GM11168 (cell line): ENCODE measurements around the gene OR10V1.

ENCODE experiments used
- in situ Hi-C: fragments of 300-500 bp; cut with MboI; formaldehyde crosslinking; loops from one replicate; pipeline ENCODE4 v1.12.0; 2022; ENCODE audit warnings: low sequenced_read_pairs; ENCODE audit not compliant: unreplicated experiment

Gene OR10V1

DNA sequence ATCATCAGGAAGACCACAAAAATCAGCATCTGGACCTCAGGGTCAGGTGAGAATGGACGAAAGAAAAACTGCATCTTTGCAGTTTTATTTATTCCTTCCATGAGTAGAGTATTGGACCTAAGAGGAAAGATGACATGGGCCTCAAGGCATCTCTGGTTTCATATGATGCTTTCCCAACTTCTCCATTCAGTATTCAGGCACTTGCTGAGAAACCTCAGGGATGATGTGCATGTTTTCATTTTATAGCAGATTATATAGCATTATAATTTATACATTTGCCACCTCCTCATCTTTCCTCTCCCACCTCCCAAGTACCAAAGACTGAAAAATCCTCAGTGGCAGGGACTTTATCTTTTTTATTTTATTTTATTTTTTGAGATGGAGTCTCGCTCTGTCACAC, at the start of gene OR10V1:
TSS of gene OR10V1 (minus strand) at position 101 of the 400 bp plus-strand sequence. CDS start at position 101, 0 bp downstream.
- in situ Hi-C loops, result no loop called here

DNA sequence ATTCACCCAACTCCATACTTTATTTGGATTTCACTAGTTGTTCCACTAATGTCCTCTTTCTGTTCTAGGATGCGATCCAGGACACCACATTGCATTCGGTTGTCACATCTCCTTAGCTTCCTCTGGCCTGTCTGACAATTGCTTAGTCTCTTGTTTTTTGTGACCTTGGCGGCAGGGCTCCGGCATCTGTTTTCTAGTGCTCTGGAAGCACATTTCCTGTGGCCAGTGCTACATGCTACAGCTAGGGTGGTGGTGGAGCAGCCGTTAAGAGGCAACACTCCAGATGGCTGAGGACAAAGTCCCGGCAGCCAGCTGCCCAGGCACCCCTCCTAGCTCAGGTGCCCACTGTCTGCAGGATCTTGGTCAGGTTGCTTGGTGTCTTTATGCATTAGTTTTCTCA, 48.3 kb upstream of the OR10V1 start:
- in situ Hi-C loops, result no loop called here

DNA sequence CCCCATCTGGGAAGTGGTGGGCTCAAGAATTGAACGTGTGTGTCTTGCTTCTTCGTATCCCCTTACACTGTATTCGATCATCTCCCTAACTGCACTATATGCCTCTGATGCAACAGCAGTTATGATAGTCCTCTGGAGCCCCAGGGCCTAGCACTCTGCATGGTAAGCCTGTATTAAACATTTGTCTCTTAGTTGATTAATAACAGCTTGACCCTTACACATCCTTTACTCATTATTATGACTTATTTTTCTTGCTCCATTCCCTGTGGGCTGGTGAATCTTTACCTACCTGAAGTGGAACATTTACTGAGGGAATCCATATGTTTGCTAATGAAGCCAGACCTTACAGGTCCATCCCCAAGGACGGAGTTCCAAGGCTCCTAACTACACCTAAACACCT, 47.1 kb upstream of the OR10V1 start:
- in situ Hi-C loops, result no loop called here

DNA sequence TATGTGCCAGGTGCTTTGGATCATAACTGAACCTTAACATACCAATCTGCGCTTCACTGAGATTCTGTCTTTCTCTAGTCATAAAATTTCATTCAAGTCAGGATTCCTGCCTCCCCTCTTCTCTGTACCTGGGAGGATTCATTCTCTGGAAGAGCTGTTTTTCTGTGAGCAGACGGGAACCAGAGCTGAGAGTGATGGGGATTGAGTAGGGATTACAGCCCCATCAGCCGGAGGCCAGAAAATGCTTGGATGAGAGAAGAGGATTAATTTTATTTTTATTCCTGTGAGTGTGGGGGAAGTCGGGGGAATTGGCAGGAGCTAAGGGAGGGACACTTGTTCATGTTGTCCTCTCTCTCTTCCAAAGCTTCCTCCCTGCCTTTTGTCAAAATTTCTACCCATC, 46.3 kb upstream of the OR10V1 start:
- in situ Hi-C loops, result loop anchor here (5.0 kb wide), 1 partner anchor 42 kb away; no protein-coding TSS in a partner anchor

GRCh38 chr11:59758401-59759037, 44.9 kb upstream of the OR10V1 start:
- in situ Hi-C loops, result loop anchor here (5.0 kb wide), 1 partner anchor 44 kb away; no protein-coding TSS in a partner anchor

DNA sequence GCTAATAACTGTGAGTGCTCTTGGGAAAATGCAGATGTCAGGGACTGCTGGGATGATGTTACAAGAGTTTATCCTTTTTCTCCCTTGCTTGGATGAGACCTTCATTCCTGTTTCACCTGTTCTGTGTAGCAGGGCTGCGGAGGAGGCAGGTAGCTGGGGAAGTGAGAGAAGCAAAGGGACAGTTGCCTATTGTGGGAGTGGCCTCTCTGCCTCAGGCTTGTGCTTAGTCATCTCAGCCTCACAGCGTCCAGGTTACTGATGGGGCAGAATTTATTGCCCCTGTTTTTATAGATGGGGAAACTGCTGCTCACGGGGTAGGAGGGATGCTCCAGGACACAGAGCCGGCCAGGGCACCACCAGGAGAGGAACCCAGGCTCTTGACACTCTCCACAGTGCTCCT, 43.2 kb upstream of the OR10V1 start:
- in situ Hi-C loops, result loop anchor here (5.0 kb wide), 1 partner anchor 45 kb away; no protein-coding TSS in a partner anchor

DNA sequence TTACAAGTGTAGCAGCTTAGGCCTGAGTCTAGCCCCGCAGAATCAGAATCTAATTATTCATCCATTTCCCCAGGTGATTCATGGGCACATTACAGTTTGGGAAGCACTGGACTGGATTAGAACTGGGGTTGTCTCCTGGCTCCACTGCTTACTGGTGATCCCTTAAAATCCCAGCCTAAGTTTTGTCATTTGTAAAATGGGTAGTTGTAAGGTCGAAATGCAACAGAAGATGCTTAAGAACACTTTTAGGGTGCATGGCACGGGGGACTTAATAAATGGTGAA, 42.9 kb upstream of the OR10V1 start:
- in situ Hi-C loops, result loop anchor here (5.0 kb wide), 1 partner anchor 46 kb away; no protein-coding TSS in a partner anchor

DNA sequence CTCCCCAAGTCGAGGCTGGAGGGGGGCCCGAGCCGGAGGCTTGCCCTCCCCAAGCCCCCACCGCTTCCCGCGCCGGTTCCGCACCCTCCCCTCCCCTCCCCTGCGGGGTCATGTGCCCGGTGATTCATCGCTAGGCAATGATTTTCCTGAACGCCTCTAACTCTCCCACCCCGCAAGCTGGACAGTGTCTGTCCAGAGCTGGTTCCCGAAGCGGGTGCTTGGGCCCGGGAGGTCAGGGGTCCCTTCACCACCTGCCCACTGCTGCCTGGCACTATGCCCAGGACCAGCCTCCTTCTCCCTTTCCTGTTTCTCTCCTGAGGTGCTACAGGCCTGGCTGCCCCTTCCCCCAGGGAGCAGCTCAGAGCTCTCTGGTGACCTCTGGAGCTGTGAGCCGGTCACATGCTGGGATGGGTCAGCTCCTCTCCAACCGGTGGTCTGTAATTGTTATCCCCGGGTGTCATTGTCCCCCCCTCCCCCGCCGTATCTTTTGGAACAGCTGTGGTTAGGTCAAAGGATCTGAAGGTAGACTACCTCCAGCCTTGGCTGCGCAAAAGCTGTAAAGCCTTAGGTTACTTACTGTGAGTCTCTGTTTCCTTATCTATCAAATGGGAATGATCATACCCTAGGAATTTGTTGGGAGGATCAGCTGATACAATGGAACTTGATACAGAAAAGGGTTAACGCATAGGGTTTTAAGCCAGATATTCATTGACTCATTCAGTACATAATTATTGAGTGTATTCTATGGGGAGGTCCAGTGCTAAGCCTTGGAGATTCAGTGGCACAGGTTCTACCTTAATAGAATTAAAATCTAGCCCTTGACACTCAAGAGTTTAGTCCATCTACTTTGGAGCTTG, 42.3 kb upstream of the OR10V1 start:
- in situ Hi-C loops, result loop anchor here (5.0 kb wide), 1 partner anchor 46 kb away; no protein-coding TSS in a partner anchor

GRCh38 chr11:59754859-59755700, 41.4 kb upstream of the OR10V1 start, which contains the start of gene STX3:
STX3 (plus strand) TSS chr11:59755376; CDS start chr11:59755606, 230 bp downstream.
- in situ Hi-C loops, result loop anchor here (5.0 kb wide), 1 partner anchor 47 kb away; no protein-coding TSS in a partner anchor

GRCh38 chr11:59754494-59754858, 40.8 kb upstream of the OR10V1 start:
- in situ Hi-C loops, result no loop called here

GRCh38 chr11:59753650-59754493, 40.2 kb upstream of the OR10V1 start:
- in situ Hi-C loops, result no loop called here

DNA sequence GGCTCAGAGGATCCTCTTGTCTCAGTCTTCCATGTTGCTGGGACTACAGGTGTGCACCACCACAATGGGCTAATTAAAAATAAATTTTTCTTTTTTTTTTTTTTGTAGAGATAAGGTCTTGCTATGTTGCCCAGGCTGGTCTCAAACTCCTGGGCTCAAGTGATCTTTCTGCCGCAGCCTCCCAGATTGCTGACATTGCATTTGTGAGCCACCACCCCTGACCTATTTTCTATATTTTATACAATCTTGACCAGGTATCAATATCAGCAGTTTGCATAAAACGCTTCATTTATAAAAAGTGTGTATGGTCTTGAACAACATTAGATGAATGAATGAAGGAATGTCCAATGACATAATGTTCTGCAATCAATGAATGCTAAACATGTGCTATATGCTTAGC, 32.5 kb upstream of the OR10V1 start:
- in situ Hi-C loops, result no loop called here

GRCh38 chr11:59730896-59731565, 17.4 kb upstream of the OR10V1 start:
- in situ Hi-C loops, result no loop called here

DNA sequence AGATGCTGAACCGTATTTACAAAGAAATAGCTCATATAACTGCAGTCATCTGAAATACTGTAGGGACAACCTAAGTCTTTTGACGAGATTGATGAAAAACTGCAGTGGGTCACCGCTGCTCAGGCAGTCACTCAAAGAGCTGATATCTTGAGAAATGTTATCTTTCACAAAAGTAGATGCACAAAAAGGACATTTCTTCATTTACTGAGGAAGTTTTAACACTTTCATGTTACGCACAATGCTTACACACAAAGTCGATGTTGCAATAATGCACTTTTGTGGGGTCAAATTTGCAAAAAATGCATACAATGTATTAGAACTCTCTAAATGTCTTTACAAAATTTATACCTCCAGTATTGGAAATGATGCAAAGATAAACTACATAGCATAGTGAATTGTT, 16.2 kb upstream of the OR10V1 start:
- in situ Hi-C loops, result no loop called here

GRCh38 chr11:59728913-59729312, 15.3 kb upstream of the OR10V1 start:
- in situ Hi-C loops, result no loop called here

DNA sequence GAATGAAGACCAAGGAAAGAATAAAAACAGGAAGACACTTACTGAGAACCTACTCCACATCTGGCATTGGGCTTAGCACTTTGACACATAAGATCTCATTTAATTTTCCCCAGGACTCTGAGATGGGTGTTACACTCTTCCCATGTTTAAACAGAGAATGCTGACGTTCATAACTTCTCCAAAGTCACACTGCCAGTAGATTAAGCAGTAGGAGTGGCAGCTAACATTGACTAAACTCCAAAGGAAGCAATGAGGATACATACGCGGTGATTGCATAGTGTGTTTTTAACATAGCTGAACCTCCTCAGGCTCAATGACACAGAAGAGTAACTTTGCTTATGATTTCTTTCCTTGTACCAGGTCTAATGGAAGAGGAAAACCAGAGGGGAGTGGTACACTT, 14.5 kb upstream of the OR10V1 start:
- in situ Hi-C loops, result no loop called here

- in situ Hi-C loops, result no loop called here
These were observed 13.8 kb upstream of the OR10V1 start for GRCh38 chr11:59727426-59727825.

DNA sequence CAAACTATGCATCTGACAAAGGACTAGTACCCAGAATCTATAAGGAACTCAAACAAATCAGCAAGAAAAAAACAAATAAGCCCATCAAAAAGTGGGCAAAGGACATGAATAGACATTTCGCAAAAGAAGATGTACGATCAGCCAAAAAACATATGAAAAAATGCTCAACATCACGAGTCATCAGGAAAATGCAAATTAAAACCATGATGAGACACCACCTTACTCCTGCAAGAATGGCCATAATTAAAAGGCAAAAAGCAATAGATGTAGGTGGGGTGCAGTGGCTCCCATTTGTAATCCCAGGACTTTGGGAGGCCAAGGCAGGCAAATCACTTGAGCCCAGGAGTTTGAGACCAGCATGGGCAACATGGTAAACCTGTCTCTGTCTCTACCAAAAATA, 10.4 kb upstream of the OR10V1 start:
- in situ Hi-C loops, result no loop called here

GRCh38 chr11:59719556-59719955, 5.9 kb upstream of the OR10V1 start:
- in situ Hi-C loops, result no loop called here
